HCT116 (cell line): ENCODE results near the gene AASDH. TPM values are rescaled to one million over a fixed set of nuclear protein-coding genes. Genes with fewer than 3 reads are reported as not detected.

Source experiments
- ATAC-seq: fragments of 200-7000 bp; cut with Tn5 transposase; 2 replicates; pipeline ENCODE4 v1.9.1; 2020; ENCODE audit warnings: mild to moderate bottlenecking, moderate library complexity
- BruUV-seq: library from RNA; stranded (reverse); fragments of 400-500 nt; replicated peaks from 2 replicates; lab custom pipeline; 2021; lab: Mats Ljungman, UMichigan
- CTCF ChIA-PET: fragments of 300-600 bp; sonication (Branson Sonifier 250); formaldehyde crosslinking; loops from one replicate; lab custom pipeline; 2021; ENCODE audit warnings: antibody characterized with exemption; lab: Charles Lee
- POLR2A ChIA-PET: fragments of 300-600, 350-600 bp; sonication (Branson Sonifier 250); formaldehyde crosslinking; loops from one replicate; lab custom pipeline; 2021; ENCODE audit warnings: antibody characterized with exemption; lab: Charles Lee
- RAD21 ChIA-PET, 2 experiments: fragments of 300-600 bp; sonication (Branson Sonifier 250); formaldehyde crosslinking; loops; one replicate each; lab custom pipeline; 2023; ENCODE audit warnings: low total read pairs in 2 of 2; ENCODE audit not compliant: uncharacterized antibody in 2 of 2, unreplicated experiment in 2 of 2, low non-redundant PET in 1 of 2; lab: Charles Lee
- DNase-seq: peaks from one replicate; pipeline ENCODE4 v3.0.0-alpha.2; 2010; ENCODE audit warnings: low read depth, low spot score
- H2AFZ ChIP-seq: fragments of 200-600 bp; shearing (Covaris generic), sonication (generic); 2 replicates; pipeline ENCODE4 v1.6.1; 2017; ENCODE audit warnings: low read depth, mixed run types, mixed read lengths, antibody characterized with exemption, low read length; ENCODE audit not compliant: poor library complexity, severe bottlenecking
- H3K27ac ChIP-seq: 2 replicates; pipeline ENCODE4 v1.5.1; 2012; ENCODE audit warnings: low read depth, low read length
- H3K27me3 ChIP-seq: fragments of 200-600 bp; sonication (generic); 2 replicates; pipeline ENCODE4 v1.6.1; 2016; ENCODE audit warnings: mixed run types, low read length, mixed read lengths; ENCODE audit not compliant: insufficient read depth
- H3K36me3 ChIP-seq, 2 experiments: fragments of 200-500 bp in 1 of 2; fragments of 200-600 bp in 1 of 2; sonication (Bioruptor generic) in 1 of 2; sonication (generic) in 1 of 2; 2 replicates each; pipeline versions ENCODE4 v1.5.1 to v1.6.1; 2014 to 2016; ENCODE audit warnings: low read length in 2 of 2, inconsistent platforms in 1 of 2, mixed read lengths in 1 of 2, mixed run types in 1 of 2; ENCODE audit not compliant: insufficient read depth in 2 of 2, control insufficient read depth in 1 of 2
- H3K4me1 ChIP-seq, 2 experiments: fragments of 200-600 bp in 1 of 2; sonication (generic) in 1 of 2; 2 replicates each; pipeline versions ENCODE4 v1.5.1 to v1.6.1; 2012 to 2017; ENCODE audit warnings: low read length in 2 of 2, inconsistent platforms in 1 of 2, mild to moderate bottlenecking in 1 of 2, mixed read lengths in 1 of 2, mixed run types in 1 of 2, moderate library complexity in 1 of 2; ENCODE audit not compliant: insufficient read depth in 2 of 2, control insufficient read depth in 1 of 2
- H3K4me2 ChIP-seq: fragments of 200-600 bp; sonication (generic); 2 replicates; pipeline ENCODE4 v1.6.1; 2017; ENCODE audit warnings: mixed run types, low read length, mixed read lengths
- H3K4me3 ChIP-seq, 2 experiments: fragments of 200-600 bp in 1 of 2; sonication (generic) in 1 of 2; replicated peaks in 1 of 2; 2 replicates each; pipeline ENCODE4 v1.5.1; 2011 to 2016; ENCODE audit warnings: low read length in 2 of 2, control low read depth in 1 of 2, low read depth in 1 of 2, mild to moderate bottlenecking in 1 of 2, mixed read lengths in 1 of 2, mixed run types in 1 of 2
- H3K79me2 ChIP-seq: fragments of 200-600 bp; sonication (generic); 2 replicates; pipeline ENCODE4 v1.6.1; 2017; ENCODE audit warnings: mild to moderate bottlenecking, mixed run types, low read length, moderate library complexity, mixed read lengths; ENCODE audit not compliant: insufficient read depth
- H3K9ac ChIP-seq: fragments of 200-600 bp; sonication (generic); 2 replicates; pipeline ENCODE4 v1.6.1; 2016; ENCODE audit warnings: low read length, mixed read lengths
- H3K9me2 ChIP-seq: fragments of 200-600 bp; sonication (generic), shearing (Covaris generic); 2 replicates; pipeline ENCODE4 v1.6.1; 2017; ENCODE audit warnings: mixed run types, mild to moderate bottlenecking, moderate library complexity; ENCODE audit not compliant: insufficient read depth
- H3K9me3 ChIP-seq, 2 experiments: fragments of 200-500 bp in 1 of 2; fragments of 200-600 bp in 1 of 2; sonication (Bioruptor generic) in 1 of 2; sonication (generic) in 1 of 2; 2 replicates each; pipeline ENCODE4 v1.6.1; 2014 to 2017; ENCODE audit warnings: low read length in 2 of 2, mixed read lengths in 2 of 2, inconsistent platforms in 1 of 2, low read depth in 1 of 2, mild to moderate bottlenecking in 1 of 2, mixed run types in 1 of 2, moderate library complexity in 1 of 2; ENCODE audit not compliant: control insufficient read depth in 1 of 2, insufficient read depth in 1 of 2
- H4K20me1 ChIP-seq: fragments of 200-600 bp; sonication (generic), shearing (Covaris generic); 2 replicates; pipeline ENCODE4 v1.6.1; 2017; ENCODE audit warnings: mixed run types, mild to moderate bottlenecking, moderate library complexity; ENCODE audit not compliant: insufficient read depth
- CBX3 ChIP-seq: IDR thresholded peaks from 2 replicates; pipeline ENCODE4 v1.6.1; 2012; ENCODE audit warnings: low read depth
- ELF1 ChIP-seq: IDR thresholded peaks from 2 replicates; pipeline ENCODE4 v1.6.1; 2012; ENCODE audit warnings: low read depth, borderline replicate concordance
- SP1 ChIP-seq: IDR thresholded peaks from 2 replicates; pipeline ENCODE4 v1.6.1; 2012; ENCODE audit warnings: low read depth
- TCF7L2 ChIP-seq: IDR thresholded peaks from 2 replicates; pipeline ENCODE4 v1.7.0; 2011; ENCODE audit warnings: borderline replicate concordance, inconsistent platforms; ENCODE audit not compliant: insufficient read depth, insufficient read length; ENCODE audit errors: extremely low read depth
- ZBTB33 ChIP-seq: IDR thresholded peaks from 2 replicates; pipeline ENCODE4 v1.6.1; 2011; ENCODE audit warnings: mild to moderate bottlenecking, low read length, moderate library complexity; ENCODE audit not compliant: insufficient replicate concordance; ENCODE audit errors: extremely low read depth
- intact Hi-C: fragments of 100-400 bp; cut with micrococcal nuclease; formaldehyde crosslinking; loops from 2 replicates; pipeline ENCODE4 v1.10.0; 2022
- total RNA-seq: library from RNA; stranded (reverse); gene quantifications from one replicate; pipeline ENCODE4 v1.2.1, GENCODE V29; 2021; ENCODE audit not compliant: unreplicated experiment
- TF ChIP-seq, protein P1 (sequence below): IDR thresholded peaks from 2 replicates; pipeline ENCODE4 v1.6.1; 2012; ENCODE audit warnings: low read depth
- TF ChIP-seq, protein P2 (sequence below), 3 experiments: fragments of 200-600 bp in 1 of 3; sonication (generic) in 1 of 3; IDR thresholded peaks in 2 of 3; conservative IDR thresholded peaks in 1 of 3; 2 replicates each; pipeline ENCODE4 v1.5.1; 2012 to 2017; ENCODE audit warnings: low read depth in 2 of 3, low read length in 2 of 3, antibody characterized with exemption in 1 of 3, borderline replicate concordance in 1 of 3, control low read depth in 1 of 3, mild to moderate bottlenecking in 1 of 3, mixed read lengths in 1 of 3, mixed run types in 1 of 3, moderate library complexity in 1 of 3; ENCODE audit not compliant: insufficient read depth in 1 of 3

AASDH gene
- total RNA-seq, 1 experiment from 2014 or later, result 13.7 TPM

GRCh38 chr4:56301997-56302496, 85.2 kb downstream of the AASDH start:
- H3K36me3 ChIP-seq, result no peaks in the 10 kb centered on the region
- intact Hi-C loops, result loop anchor here (1.0 to 10.0 kb wide), 5 partner anchors 173 to 534 kb away; partner anchors contain the start of gene CEP135
- BruUV-seq, result no TSS peak
- ATAC-seq, result no peak
- TF ChIP-seq, protein P1, sequence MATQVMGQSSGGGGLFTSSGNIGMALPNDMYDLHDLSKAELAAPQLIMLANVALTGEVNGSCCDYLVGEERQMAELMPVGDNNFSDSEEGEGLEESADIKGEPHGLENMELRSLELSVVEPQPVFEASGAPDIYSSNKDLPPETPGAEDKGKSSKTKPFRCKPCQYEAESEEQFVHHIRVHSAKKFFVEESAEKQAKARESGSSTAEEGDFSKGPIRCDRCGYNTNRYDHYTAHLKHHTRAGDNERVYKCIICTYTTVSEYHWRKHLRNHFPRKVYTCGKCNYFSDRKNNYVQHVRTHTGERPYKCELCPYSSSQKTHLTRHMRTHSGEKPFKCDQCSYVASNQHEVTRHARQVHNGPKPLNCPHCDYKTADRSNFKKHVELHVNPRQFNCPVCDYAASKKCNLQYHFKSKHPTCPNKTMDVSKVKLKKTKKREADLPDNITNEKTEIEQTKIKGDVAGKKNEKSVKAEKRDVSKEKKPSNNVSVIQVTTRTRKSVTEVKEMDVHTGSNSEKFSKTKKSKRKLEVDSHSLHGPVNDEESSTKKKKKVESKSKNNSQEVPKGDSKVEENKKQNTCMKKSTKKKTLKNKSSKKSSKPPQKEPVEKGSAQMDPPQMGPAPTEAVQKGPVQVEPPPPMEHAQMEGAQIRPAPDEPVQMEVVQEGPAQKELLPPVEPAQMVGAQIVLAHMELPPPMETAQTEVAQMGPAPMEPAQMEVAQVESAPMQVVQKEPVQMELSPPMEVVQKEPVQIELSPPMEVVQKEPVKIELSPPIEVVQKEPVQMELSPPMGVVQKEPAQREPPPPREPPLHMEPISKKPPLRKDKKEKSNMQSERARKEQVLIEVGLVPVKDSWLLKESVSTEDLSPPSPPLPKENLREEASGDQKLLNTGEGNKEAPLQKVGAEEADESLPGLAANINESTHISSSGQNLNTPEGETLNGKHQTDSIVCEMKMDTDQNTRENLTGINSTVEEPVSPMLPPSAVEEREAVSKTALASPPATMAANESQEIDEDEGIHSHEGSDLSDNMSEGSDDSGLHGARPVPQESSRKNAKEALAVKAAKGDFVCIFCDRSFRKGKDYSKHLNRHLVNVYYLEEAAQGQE, result no peak
- no peak for TF ChIP-seq TCF7L2
- no peak for TF ChIP-seq ZBTB33
- TF ChIP-seq ELF1, result no peak
- TF ChIP-seq, protein P2, sequence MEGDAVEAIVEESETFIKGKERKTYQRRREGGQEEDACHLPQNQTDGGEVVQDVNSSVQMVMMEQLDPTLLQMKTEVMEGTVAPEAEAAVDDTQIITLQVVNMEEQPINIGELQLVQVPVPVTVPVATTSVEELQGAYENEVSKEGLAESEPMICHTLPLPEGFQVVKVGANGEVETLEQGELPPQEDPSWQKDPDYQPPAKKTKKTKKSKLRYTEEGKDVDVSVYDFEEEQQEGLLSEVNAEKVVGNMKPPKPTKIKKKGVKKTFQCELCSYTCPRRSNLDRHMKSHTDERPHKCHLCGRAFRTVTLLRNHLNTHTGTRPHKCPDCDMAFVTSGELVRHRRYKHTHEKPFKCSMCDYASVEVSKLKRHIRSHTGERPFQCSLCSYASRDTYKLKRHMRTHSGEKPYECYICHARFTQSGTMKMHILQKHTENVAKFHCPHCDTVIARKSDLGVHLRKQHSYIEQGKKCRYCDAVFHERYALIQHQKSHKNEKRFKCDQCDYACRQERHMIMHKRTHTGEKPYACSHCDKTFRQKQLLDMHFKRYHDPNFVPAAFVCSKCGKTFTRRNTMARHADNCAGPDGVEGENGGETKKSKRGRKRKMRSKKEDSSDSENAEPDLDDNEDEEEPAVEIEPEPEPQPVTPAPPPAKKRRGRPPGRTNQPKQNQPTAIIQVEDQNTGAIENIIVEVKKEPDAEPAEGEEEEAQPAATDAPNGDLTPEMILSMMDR (IDR thresholded peaks at IDR 0.05 in 2 of 3, conservative IDR thresholded peaks at IDR 0.05 in 1 of 3; ENCODE audit: borderline replicate concordance in 1 of 3, insufficient read depth in 1 of 3, low read depth in 2 of 3, low read length in 2 of 3), result no peak
- no peak for TF ChIP-seq SP1
- no peak for TF ChIP-seq CBX3
- H2AFZ ChIP-seq, result no peak overlapping the region
- ChIA-PET RAD21 (no interaction called here), CTCF (no interaction called here), POLR2A (no interaction called here)
- H3K9me3 ChIP-seq, result no peaks in the 10 kb centered on the region
- no peaks in the 10 kb centered on the region for H3K27me3 ChIP-seq
- H4K20me1 ChIP-seq, result no peaks in the 10 kb centered on the region
- H3K9me2 ChIP-seq, result no peaks in the 10 kb centered on the region
- H3K4me1 ChIP-seq, result peaks cover 0 to 22% of the 10 kb centered on the region in 2 experiments; a peak in 3 of 4 replicates
- no peak for DNase-seq
- H3K4me3 ChIP-seq, result no peak overlapping the region
- H3K79me2 ChIP-seq, result no peaks in the 10 kb centered on the region
- H3K9ac ChIP-seq, result no peak overlapping the region
- no peak overlapping the region for H3K4me2 ChIP-seq
- H3K27ac ChIP-seq, result no peak overlapping the region
